Pancreas (tissue), 10 donors: ENCODE data around the gene MAP3K4. TPM values are rescaled to one million over a fixed set of nuclear protein-coding genes. Genes with fewer than 3 reads are reported as not detected.

Source experiments
- ATAC-seq, 4 donors: fragments of 200-7000 bp; cut with Tn5 transposase; one replicate each; pipeline versions ENCODE4 v1.8.0 to v1.9.1; 2020; ENCODE audit warnings: mild to moderate bottlenecking in 4 of 4, moderate library complexity in 4 of 4
- DNase-seq, 6 donors: peaks; one replicate each; pipeline ENCODE4 v3.0.0-alpha.2; 2020
- FAIRE-seq: peaks from 2 replicates; lab custom pipeline; 2012; peaks lifted over from hg19 to GRCh38; lab: Jason Lieb, UNC
- H3K27ac ChIP-seq, 4 donors: fragments of 200-600 bp; sonication (generic); 1 replicate in 3 of 4; 2 replicates in 1 of 4; pipeline versions ENCODE4 v1.5.0 to v1.8.0; 2020
- H3K27me3 ChIP-seq, 4 donors: fragments of 200-600 bp; one replicate each; pipeline ENCODE4 v1.8.0; 2021
- H3K36me3 ChIP-seq, 3 donors: fragments of 200-600 bp; sonication (generic) in 1 of 3; one replicate each; pipeline versions ENCODE4 v1.5.0 to v1.8.0; 2020 to 2021
- H3K4me1 ChIP-seq, 3 donors: fragments of 200-600 bp; one replicate each; pipeline ENCODE4 v1.8.0; 2021
- H3K4me3 ChIP-seq, 4 donors: fragments of 200-600 bp; sonication (generic) in 2 of 4; one replicate each; pipeline versions ENCODE4 v1.5.0 to v1.8.0; 2020 to 2021
- H3K9me3 ChIP-seq, 4 donors: fragments of 200-600 bp; one replicate each; pipeline ENCODE4 v1.8.0; 2021
- CTCF ChIP-seq, 4 donors: fragments of 200-600 bp; sonication (generic) in 3 of 4; IDR thresholded peaks; one replicate each; pipeline versions ENCODE4 v1.5.0 to v1.8.0; 2021; ENCODE audit warnings: antibody characterized with exemption in 4 of 4
- WGBS, 2 donors: extraction: QIAGEN DNeasy Blood & Tissue Kit; methylation state at CpG; one replicate each; pipeline ENCODE4 v1.1.7; 2013; 5-methylcytosine and 5-hydroxymethylcytosine counted together
- intact Hi-C, 3 donors: fragments of 100-400 bp; cut with DNase I; formaldehyde crosslinking; loops; one replicate each; pipeline versions ENCODE4 v1.11.1 to v1.14.2; 2022
- polyA plus RNA-seq, 2 donors: library from polyadenylated mRNA; stranded (reverse); fragments of 200-250 nt; gene quantifications; one replicate each; pipeline ENCODE4 v1.2.3, GENCODE V29; 2013
- total RNA-seq, 6 donors: library from RNA; stranded (reverse); fragmentation: NEBNext Ultra II Directional in 4 of 6; extraction: Animal tissue kit (Norgen Biotek cat#: 25700) in 4 of 6; gene quantifications; one replicate each; pipeline versions ENCODE4 v1.2.1 to v1.2.4, GENCODE V29; 2021 to 2023
- donor health status: healthy with polysubstance abuse.
- donor health status: DM: no; HTN: no; CAD: no; lungs with moderate emphysema.
- donor health status: DM: no; HTN: no; CAD: no.
- donor health status: control.
- donor health status: control.
- donor health status: Bipolar disorder and iron deficiency.
- donor health status: DM: yes; HTN: yes; CAD: no.
- donor health status: DM: no; HTN: no; CAD: no.
- donor health status: DM: no; HTN: no; CAD: no.
- donor health status: DM: yes; HTN: yes; CAD: no.

MAP3K4 gene
- total and polyA plus RNA-seq, 8 donors, result 10.8 to 32.0 (median 25.3) TPM

- Histone ChIP-seq H3K27ac (no peak overlapping the region), H3K4me1 (peaks cover 0 to 4% (median 0%) of the 10 kb centered on the region in 3 donors), H3K27me3 (no peaks in the 10 kb centered on the region), H3K36me3 (no peaks in the 10 kb centered on the region), H3K9me3 (no peaks in the 10 kb centered on the region), H3K4me3 (no peak overlapping the region)
- ATAC-seq (no peak), FAIRE-seq (no peak), DNase-seq (no peak)
- 96 to 98% methylated on average over 3 of the region's 3 CpGs for WGBS, 2 donors
- TF ChIP-seq CTCF (IDR thresholded peaks at IDR 0.05), result no peak
- intact Hi-C loops, result no loop called here
Observed at GRCh38 chr6:161061576-161061975, 70.0 kb downstream of the MAP3K4 start.

GRCh38 chr6:161064915-161065314 is 73.3 kb downstream of the MAP3K4 start:
- Histone ChIP-seq H3K27ac (no peak overlapping the region), H3K4me3 (no peak overlapping the region), H3K36me3 (no peaks in the 10 kb centered on the region), H3K27me3 (no peaks in the 10 kb centered on the region), H3K4me1 (no peaks in the 10 kb centered on the region), H3K9me3 (no peaks in the 10 kb centered on the region)
- no peak for ATAC-seq
- FAIRE-seq, result no peak
- no peak for DNase-seq
- WGBS, 2 donors, result 95 to 97% methylated on average over 1 of the region's 1 CpG
- intact Hi-C loops, result no loop called here
- no peak for TF ChIP-seq CTCF (IDR thresholded peaks at IDR 0.05)

- H3K36me3 ChIP-seq, result no peaks in the 10 kb centered on the region
- no peak for DNase-seq
- ATAC-seq, result no peak
- TF ChIP-seq CTCF (IDR thresholded peaks at IDR 0.05), result no peak
- no peaks in the 10 kb centered on the region for H3K9me3 ChIP-seq
- H3K27me3 ChIP-seq, result no peaks in the 10 kb centered on the region
- no peak overlapping the region for H3K27ac ChIP-seq
- FAIRE-seq, result no peak
- H3K4me1 ChIP-seq, result no peaks in the 10 kb centered on the region
- intact Hi-C loops, result no loop called here
- WGBS, 2 donors, result 90 to 95% methylated on average over 3 of the region's 3 CpGs
- no peak overlapping the region for H3K4me3 ChIP-seq
Observed at GRCh38 chr6:161066511-161066910, 74.9 kb downstream of the MAP3K4 start.

GRCh38 chr6:161067749-161068148 is 76.2 kb downstream of the MAP3K4 start:
- FAIRE-seq (no peak), ATAC-seq (no peak), DNase-seq (no peak)
- 84 to 85% methylated on average over 3 of the region's 3 CpGs for WGBS, 2 donors
- Histone ChIP-seq H3K27ac (no peak overlapping the region), H3K27me3 (no peaks in the 10 kb centered on the region), H3K4me3 (no peak overlapping the region), H3K4me1 (no peaks in the 10 kb centered on the region), H3K9me3 (no peaks in the 10 kb centered on the region), H3K36me3 (no peaks in the 10 kb centered on the region)
- no peak for TF ChIP-seq CTCF (IDR thresholded peaks at IDR 0.05)
- intact Hi-C loops, result no loop called here

GRCh38 chr6:161068321-161068741 is 76.8 kb downstream of the MAP3K4 start:
- H3K27me3 ChIP-seq, result no peaks in the 10 kb centered on the region
- DNase-seq (no peak), FAIRE-seq (no peak), ATAC-seq (no peak)
- intact Hi-C loops, result no loop called here
- H3K27ac ChIP-seq, result no peak overlapping the region
- no peak for TF ChIP-seq CTCF (IDR thresholded peaks at IDR 0.05)
- no peaks in the 10 kb centered on the region for H3K4me1 ChIP-seq
- no peak overlapping the region for H3K4me3 ChIP-seq
- 88% methylated on average over 3 of the region's 3 CpGs for WGBS, 2 donors
- no peaks in the 10 kb centered on the region for H3K9me3 ChIP-seq
- H3K36me3 ChIP-seq, result peaks cover 0 to 3% (median 0%) of the 10 kb centered on the region in 3 donors
